CD4-positive, alpha-beta T cell treated with Interleukin-21 for 1 hour (primary cell): ENCODE data around the gene UNC5CL.

Experiments used
- DNase-seq: peaks from one replicate; pipeline ENCODE4 v3.0.0-alpha.2; 2020

Gene UNC5CL

DNA sequence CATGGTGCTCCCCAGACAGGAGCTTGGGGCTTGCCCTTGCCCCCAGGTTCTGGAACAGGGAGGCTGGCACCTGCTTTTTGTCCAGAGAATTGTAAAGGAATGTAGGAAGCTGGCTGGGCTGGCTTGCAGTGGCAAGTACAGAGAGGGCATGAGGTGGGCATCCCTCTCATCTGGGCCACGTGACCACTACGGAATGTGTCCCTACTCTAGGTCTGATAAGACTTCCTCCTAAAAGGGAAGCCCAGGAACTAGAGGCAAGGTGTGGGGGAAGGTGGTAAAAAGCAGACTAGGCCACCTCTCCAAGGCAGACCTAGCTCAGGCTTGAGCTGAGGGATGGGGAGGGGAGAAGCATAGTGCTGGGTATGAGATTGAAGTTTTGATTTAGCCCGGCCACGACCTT lies 38.8 kb downstream of the UNC5CL start:
- DNase-seq: no peak

GRCh38 chr6:40999569-40999968 lies 39.5 kb downstream of the UNC5CL start:
- peak; percentile 23 for DNase-seq

DNA sequence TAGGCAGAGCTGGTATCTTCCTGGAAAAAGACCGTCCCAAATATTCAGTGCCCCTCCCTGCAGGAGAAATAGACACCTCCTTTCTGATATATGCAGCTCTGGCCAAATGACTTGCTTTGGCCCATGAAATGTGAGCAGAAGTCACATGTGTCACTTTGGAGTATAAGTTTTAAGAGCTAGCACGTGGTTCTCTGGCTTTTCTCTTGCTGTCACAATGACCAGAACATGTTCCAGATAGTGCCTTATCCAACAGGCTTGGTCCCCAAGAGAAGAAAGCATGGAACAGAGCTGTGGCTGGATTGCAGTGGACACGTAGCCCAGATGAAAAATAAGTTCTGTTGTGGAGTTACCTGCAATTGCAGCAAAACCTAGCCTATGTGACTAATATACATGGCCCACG lies 40.4 kb downstream of the UNC5CL start:
- DNase-seq: no peak

GRCh38 chr6:40997234-40997957 lies 41.6 kb downstream of the UNC5CL start:
- no peak for DNase-seq

DNA sequence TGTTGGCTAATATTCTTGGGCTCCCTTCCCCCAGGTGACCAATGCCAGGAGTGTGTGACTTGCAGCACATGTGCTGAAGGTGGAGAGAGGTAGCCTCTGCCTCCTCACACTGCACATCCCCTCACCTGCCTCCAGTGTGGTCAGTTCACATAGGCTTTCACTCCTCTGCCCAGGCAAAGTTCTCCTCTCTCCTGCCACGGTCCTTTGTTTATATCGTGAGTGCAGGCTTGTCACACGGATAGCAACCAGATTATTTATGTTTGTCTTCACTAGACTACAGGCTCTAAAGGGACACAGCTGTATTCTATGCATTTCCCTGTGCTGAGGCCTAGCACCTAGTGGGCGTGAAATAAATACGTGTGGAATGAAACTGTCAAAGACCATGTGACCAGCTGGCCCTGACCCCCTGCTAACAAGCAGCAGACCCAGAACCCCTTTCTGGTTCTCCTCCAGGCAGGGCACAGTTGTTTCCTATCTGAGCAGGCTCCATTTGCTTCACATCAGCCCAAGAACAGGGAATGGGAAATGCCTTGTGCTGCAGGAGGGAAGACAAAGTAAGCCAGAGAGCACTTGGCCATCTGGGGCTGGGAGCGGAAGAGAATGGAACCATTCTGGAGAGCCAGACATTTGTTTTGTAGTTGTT lies 42.3 kb downstream of the UNC5CL start:
- DNase-seq: no peak

- no peak for DNase-seq
These were observed 46.3 kb downstream of the UNC5CL start for GRCh38 chr6:40992746-40993145.

DNA sequence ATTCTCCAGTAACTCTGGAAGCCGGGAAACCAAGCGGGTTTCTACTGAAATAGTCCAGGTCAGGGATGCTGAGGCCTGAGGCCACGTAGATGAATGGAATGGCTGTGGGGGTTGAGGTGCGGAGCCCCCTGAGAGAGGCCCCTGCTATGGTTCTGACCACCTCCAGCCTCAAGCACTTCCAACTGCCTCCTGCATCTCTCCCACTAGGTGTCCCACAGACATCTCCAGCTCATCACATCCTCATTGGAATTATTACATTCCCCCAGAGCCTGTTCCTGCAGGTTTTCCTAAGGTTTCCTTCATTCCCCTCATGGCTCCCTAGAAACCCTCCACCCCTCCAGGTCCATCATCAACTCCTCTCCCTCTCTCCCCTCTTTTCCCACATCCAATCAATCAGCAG lies 48.7 kb downstream of the UNC5CL start:
- no peak for DNase-seq

DNA sequence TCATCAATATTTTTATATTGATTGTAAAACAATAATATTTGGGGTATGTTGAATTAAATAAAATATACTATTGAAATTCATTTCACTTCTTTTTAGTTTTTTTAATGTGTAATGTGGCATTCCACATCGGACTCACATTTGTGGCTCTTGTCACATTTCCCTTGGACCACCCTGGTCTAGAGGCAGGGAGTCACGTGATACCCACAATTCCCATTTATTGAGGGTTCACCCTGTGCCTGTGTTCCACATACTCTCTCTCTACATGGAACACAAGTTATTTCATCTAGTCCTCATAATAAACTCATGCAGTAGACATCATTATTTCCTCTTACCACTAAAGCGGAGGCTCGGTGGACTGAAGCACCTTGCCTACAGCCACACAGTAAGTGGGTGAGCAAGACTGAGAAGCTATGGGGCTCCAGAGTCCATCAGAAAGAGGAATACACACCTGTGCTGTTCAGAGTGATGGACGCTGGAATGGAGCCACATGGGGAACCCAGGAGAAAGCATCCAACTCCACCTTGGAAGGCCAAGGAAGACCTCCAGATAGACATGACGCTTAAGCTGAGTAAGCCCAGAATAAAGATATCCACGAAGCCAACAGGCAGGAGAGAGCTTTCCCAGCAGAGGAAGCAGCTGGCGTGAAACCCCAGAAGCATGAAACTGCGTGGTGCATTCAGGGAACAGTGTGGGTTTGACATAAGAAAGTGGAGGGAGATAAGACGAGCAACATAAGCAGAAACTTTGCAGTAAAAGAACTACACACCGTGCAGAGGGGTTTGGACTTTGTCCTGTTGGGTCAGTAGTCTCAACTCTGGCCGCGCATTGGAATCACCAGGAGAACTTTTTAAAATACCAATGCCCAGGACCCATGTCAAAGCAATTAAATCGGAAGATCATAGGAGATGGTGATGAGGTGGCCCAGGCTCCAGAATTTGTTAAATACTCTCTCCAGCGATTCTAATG lies 49.5 kb downstream of the UNC5CL start:
- DNase-seq: no peak

DNA sequence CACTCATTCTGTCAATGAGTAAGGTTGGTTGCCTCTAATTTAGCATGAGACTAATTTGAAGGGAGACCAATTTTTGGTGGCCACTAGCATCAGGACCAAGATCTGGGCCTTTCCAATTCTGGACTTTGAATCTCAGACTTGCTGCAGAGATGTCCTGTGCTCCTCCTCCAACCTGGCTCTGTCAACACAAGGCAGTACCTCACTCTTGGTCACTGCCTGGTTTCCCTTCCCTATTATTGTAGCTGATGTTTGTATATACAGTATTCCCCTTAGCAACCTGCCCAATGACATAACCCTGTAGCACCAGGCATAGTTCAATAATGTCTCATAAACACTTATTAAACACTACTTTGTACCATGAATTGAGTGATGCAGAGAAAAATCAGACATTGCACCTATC lies 50.4 kb downstream of the UNC5CL start:
- DNase-seq: peak; percentile 5

DNA sequence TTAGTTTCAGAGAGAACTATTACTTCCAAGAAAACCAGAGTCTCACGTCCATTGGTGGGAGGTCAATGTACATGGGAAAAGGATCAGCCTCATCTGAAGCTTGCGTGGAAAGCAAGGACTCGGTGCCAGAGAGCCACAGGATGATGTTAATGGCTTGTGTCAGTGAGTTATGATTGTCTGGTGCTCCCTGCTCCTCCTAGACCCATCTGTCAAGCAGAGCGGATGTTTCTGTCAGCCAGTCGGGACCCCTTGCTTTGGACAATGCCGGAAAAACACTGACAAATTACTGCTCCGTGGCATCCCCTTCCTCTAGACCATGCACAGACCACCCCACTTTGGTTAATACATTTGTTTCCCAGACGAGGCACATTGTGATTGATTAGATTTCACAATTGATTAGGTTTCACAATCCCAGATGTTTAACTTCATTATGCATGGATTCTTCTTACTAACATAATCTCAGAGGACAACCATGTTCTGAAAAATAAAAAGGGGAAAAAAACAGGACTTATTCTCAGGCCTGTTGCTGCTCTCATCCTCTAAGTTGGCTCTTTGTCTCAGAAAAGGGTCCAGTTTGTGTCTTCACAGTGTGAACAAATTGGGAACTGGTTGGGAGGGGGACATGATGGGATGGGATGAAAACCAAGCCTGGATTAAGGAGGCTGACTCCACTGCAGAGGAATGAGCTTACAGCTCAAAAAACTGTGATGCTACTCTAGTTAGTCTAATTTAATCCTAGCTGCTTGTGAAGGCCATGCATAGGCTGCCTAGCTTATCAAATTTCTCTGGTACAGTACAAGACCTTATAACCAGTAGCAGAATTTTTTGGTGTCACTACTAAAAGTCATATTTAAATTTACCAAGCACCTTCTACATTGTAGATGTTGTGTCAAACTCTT lies 51.9 kb downstream of the UNC5CL start:
- no peak for DNase-seq

DNA sequence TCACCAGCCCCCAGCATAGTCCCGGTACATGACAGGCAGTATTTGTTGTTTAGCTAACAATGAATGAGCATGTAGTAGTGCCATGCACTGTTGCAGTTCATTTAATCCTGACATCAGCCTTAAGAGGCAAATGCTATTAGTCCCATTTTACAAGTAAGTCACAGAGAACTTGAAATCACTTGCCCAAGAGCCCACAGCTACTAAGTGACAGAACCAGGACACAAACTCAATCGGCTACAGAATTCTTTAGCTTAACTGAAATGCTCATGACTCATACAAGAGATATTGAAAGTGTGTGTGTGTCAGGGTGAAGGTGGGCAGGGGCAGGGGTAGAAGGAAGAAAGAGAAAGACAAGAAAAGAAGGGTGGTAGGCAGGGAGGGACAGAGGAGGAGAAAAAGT lies 52.7 kb downstream of the UNC5CL start:
- DNase-seq: no peak

DNA sequence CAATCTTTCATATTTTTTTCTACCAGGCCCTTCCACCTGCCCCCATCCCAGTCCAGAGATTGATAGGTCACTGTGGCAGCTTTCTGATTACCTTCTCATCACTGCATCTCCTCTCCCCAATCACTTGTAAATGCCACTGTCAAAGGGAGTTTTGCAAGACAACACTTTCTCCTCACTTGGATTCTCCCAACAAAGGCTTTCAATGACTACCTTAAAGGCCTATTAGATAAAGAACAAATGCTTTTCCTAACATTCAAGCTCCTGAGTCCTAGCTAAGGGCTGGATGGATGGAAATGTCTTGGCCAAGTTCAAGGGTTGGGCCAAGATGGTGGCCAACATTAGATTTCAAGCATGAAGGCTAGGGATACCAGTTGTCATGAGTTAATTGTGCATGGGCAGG lies 55.3 kb downstream of the UNC5CL start:
- DNase-seq: no peak

GRCh38 chr6:40982917-40983316 lies 56.1 kb downstream of the UNC5CL start:
- DNase-seq: no peak

GRCh38 chr6:40978687-40979289 lies 60.2 kb downstream of the UNC5CL start:
- DNase-seq: no peak

DNA sequence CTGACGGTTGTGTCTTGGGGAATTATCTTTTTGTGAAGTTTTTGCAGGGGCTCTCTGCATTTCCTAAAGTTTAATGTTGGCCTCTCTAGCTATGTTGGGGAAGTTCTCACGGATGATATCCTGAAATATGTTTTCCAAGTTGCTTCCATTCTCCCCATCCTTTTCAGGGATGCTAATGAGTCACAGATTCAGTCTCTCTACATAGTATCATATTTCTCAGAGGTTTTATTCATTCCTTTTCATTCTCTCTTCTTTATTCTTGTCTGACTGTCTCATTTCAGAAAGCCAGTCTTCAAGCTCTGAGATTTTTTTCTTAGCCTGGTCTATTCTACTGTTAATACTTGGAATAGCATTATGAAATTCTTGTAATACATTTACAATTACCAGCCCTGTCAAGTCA lies 61.3 kb downstream of the UNC5CL start:
- DNase-seq: no peak

GRCh38 chr6:40977085-40977484 lies 61.9 kb downstream of the UNC5CL start:
- DNase-seq: no peak
